A673 (cell line): Measurements from ENCODE around the gene KMT2B. TPM values are rescaled to one million over a fixed set of nuclear protein-coding genes. Genes with fewer than 3 reads are reported as not detected.
A peak's percentile ranks its signal among the peaks of the same experiment; 100 is the strongest.

Source experiments
- BruUV-seq: library from RNA; stranded (reverse); fragments of 400-500 nt; replicated peaks from 2 replicates; lab custom pipeline; 2021; lab: Mats Ljungman, UMichigan
- CTCF ChIA-PET: fragments of 300-600 bp; sonication (Branson Sonifier 250); formaldehyde crosslinking; loops from one replicate; lab custom pipeline; 2022; ENCODE audit warnings: antibody characterized with exemption; lab: Charles Lee
- POLR2A ChIA-PET: fragments of 300-600 bp; sonication (Branson Sonifier 250); formaldehyde crosslinking; loops from one replicate; lab custom pipeline; 2022; ENCODE audit warnings: antibody characterized with exemption; ENCODE audit not compliant: low non-redundant PET; lab: Charles Lee
- DNase-seq: peaks from one replicate; pipeline ENCODE4 v3.0.0-alpha.2; 2015; ENCODE audit warnings: low spot score
- H3K27ac ChIP-seq: fragments of 200-600 bp; sonication (generic); 2 replicates; pipeline ENCODE4 v1.5.1; 2016; ENCODE audit warnings: mixed run types, low read depth, mild to moderate bottlenecking, mixed read lengths, antibody characterized with exemption, low read length; ENCODE audit not compliant: poor library complexity, severe bottlenecking
- H3K27me3 ChIP-seq: fragments of 200-600 bp; sonication (generic); replicated peaks from 2 replicates; pipeline ENCODE4 v1.6.1; 2017; ENCODE audit warnings: mixed run types, low read depth, mild to moderate bottlenecking, mixed read lengths, antibody characterized with exemption, low read length; ENCODE audit not compliant: insufficient read depth, poor library complexity
- H3K36me3 ChIP-seq: fragments of 200-600 bp; sonication (generic); 2 replicates; pipeline ENCODE4 v1.6.1; 2016; ENCODE audit warnings: mixed run types, mild to moderate bottlenecking, mixed read lengths, antibody characterized with exemption, low read length; ENCODE audit not compliant: insufficient read depth, poor library complexity, severe bottlenecking
- H3K4me1 ChIP-seq: fragments of 200-600 bp; sonication (generic); 2 replicates; pipeline ENCODE4 v1.6.1; 2017; ENCODE audit warnings: mixed run types, mild to moderate bottlenecking, mixed read lengths, antibody characterized with exemption, low read length; ENCODE audit not compliant: insufficient read depth, poor library complexity, severe bottlenecking
- H3K4me3 ChIP-seq: fragments of 200-600 bp; sonication (generic); 2 replicates; pipeline ENCODE4 v1.5.1; 2016; ENCODE audit warnings: low read depth, mixed run types, mild to moderate bottlenecking, mixed read lengths, low read length; ENCODE audit not compliant: poor library complexity, severe bottlenecking
- H3K9me3 ChIP-seq: fragments of 200-600 bp; sonication (generic); 2 replicates; pipeline ENCODE4 v1.6.1; 2016; ENCODE audit warnings: mixed run types, low read depth, mild to moderate bottlenecking, mixed read lengths, antibody characterized with exemption, low read length; ENCODE audit not compliant: poor library complexity, severe bottlenecking
- CTCF ChIP-seq: fragments of 300-800, 200-600 bp; sonication (generic); conservative IDR thresholded peaks from 2 replicates; pipeline ENCODE4 v1.5.1; 2017; ENCODE audit warnings: low read depth, mild to moderate bottlenecking, antibody characterized with exemption, low read length, moderate library complexity, mixed read lengths
- EZH2 ChIP-seq: fragments of 200-600 bp; sonication (generic); IDR thresholded peaks from 2 replicates; pipeline ENCODE4 v1.6.1; 2017; ENCODE audit warnings: borderline replicate concordance, low read depth, mild to moderate bottlenecking, mixed read lengths, antibody characterized with exemption, low read length; ENCODE audit not compliant: poor library complexity, severe bottlenecking
- intact Hi-C: fragments of 100-400 bp; cut with micrococcal nuclease; formaldehyde crosslinking; loops from one replicate; pipeline ENCODE4 v1.10.0; 2022; ENCODE audit not compliant: unreplicated experiment
- total RNA-seq: library from RNA; stranded (reverse); gene quantifications from 2 replicates; pipeline ENCODE4 v1.2.3, GENCODE V29; 2021

Gene KMT2B
- total RNA-seq, 1 experiment from 2014 or later: 49.1 TPM

DNA sequence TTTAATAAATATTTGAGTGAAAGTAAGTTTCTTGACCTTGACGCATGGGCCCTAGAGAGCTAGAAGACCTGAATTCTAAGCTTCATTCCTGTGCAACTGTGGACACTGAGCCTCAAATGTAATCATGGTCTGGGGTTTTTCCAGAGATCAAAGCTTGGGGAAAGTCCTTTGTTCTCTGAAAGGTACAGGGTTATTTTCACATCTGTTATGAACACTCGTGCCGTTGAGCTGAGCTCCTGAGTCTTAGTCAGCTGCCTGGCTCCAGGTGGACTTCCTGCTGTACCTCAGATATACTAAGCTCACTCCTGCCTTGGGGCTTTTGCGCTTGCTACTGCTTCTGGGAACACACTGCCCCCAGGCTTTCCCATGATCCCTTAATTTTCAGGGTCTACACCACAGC lies 21.0 kb upstream of the KMT2B start:
- no TSS peak for BruUV-seq

DNA sequence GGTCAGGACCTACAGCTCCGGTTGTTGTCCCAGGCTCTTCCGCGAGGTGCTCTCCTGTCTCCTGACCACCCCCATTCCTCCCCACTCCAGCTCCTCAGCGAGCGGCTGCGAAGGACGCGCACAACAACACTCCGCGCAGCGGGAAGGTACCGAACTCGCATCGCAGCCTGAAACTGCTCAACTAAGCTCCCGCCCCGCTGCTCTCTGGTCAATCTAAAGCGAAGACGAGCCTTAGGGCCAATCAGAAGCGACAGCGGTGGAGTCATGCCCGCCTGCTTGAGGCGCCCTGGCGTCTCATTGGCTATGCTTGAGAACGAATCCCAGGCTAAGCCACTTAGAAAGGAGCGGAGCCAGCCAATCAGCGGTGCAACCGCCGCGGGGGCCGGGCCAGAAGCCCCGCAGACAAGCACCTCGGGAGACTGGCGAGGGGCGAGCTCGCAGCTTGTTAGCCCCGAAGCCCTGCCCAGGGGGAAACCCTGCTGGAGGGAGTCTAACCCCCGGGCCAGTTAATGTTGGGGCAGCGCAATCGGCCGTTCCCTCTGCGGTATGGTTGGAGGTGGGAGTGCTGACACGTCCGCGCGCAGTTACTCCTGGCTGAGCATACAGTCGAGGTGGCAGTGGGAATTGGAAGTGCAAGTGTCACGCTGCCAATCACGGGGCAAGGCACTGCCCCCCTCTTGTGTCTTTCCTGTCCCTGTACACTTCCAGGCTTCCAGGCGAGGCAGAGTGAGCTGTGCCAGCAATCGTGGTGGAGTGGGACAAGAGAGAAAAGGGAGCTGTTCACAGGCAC lies 15.4 kb upstream of the KMT2B start:
- Histone ChIP-seq H3K36me3 (no peaks in the 10 kb centered on the region), H3K4me3 (peak overlapping the region; percentile 32), H3K27me3 (no peaks in the 10 kb centered on the region), H3K27ac (no peak overlapping the region), H3K4me1 (no peaks in the 10 kb centered on the region), H3K9me3 (no peaks in the 10 kb centered on the region)
- TF ChIP-seq CTCF: no peak
- TF ChIP-seq EZH2: no peak
- DNase-seq: peak; percentile 98
- BruUV-seq: no TSS peak
- intact Hi-C loops: no loop called here
- ChIA-PET POLR2A (no interaction called here), CTCF (interaction anchor here (0.8 kb wide), 1 partner anchor 12 kb away, joined by 3 read pairs; no protein-coding TSS in a partner anchor)

More for the DNA sequence above, 21.0 kb upstream of the KMT2B start:
- Histone ChIP-seq H3K36me3 (no peaks in the 10 kb centered on the region), H3K27me3 (no peaks in the 10 kb centered on the region), H3K4me3 (no peak overlapping the region), H3K9me3 (no peaks in the 10 kb centered on the region), H3K4me1 (no peaks in the 10 kb centered on the region), H3K27ac (no peak overlapping the region)
- ChIA-PET CTCF (no interaction called here), POLR2A (interaction anchor here (0.5 kb wide), 1 partner anchor 25 kb away, joined by 3 read pairs; no protein-coding TSS in a partner anchor)
- no peak for DNase-seq
- intact Hi-C loops: no loop called here
- TF ChIP-seq EZH2: no peak

- no peaks in the 10 kb centered on the region for H3K9me3 ChIP-seq
- H3K36me3 ChIP-seq: no peaks in the 10 kb centered on the region
- no TSS peak for BruUV-seq
- peaks cover 5% of the 10 kb centered on the region for H3K27me3 ChIP-seq
- no peak for DNase-seq
- no peak for TF ChIP-seq EZH2
- TF ChIP-seq CTCF: no peak
- CTCF ChIA-PET: no interaction called here
- intact Hi-C loops: no loop called here
- H3K27ac ChIP-seq: no peak overlapping the region
- H3K4me3 ChIP-seq: no peak overlapping the region
- POLR2A ChIA-PET: no interaction called here
- no peaks in the 10 kb centered on the region for H3K4me1 ChIP-seq
Observed at GRCh38 chr19:35703343-35703742, 14.5 kb upstream of the KMT2B start.
